Embryonic facial prominence (tissue), 1 donor: Measurements from ENCODE around the gene QRFP.

Source experiments
- DNase-seq: peaks from one replicate; pipeline ENCODE4 v3.0.0-alpha.2; 2016; ENCODE audit errors: extremely low spot score

Gene QRFP

GRCh38 chr9:130933114-130934046 is 36.8 kb upstream of the QRFP start:
- no peak for DNase-seq

- no peak for DNase-seq
Observed at GRCh38 chr9:130932255-130933079, 35.9 kb upstream of the QRFP start.

- DNase-seq = no peak
Observed at GRCh38 chr9:130931508-130932254, 35.1 kb upstream of the QRFP start.

- DNase-seq = no peak
Observed at GRCh38 chr9:130930804-130931349, 34.3 kb upstream of the QRFP start.

GRCh38 chr9:130930132-130930803 is 33.7 kb upstream of the QRFP start:
- DNase-seq = no peak

GRCh38 chr9:130929571-130930038 is 33.0 kb upstream of the QRFP start:
- no peak for DNase-seq

GRCh38 chr9:130927995-130928900 is 31.6 kb upstream of the QRFP start:
- no peak for DNase-seq

- DNase-seq = no peak
Observed at GRCh38 chr9:130927338-130927737, 30.7 kb upstream of the QRFP start.

- no peak for DNase-seq
Observed at GRCh38 chr9:130925050-130925678, 28.6 kb upstream of the QRFP start.

- no peak for DNase-seq
Observed at GRCh38 chr9:130924448-130924788, 27.8 kb upstream of the QRFP start.

GRCh38 chr9:130923611-130924447 is 27.2 kb upstream of the QRFP start:
- DNase-seq = no peak

- DNase-seq = no peak
Observed at GRCh38 chr9:130922893-130923610, 26.4 kb upstream of the QRFP start.

GRCh38 chr9:130921989-130922892 is 25.6 kb upstream of the QRFP start:
- DNase-seq = no peak

- no peak for DNase-seq
Observed at GRCh38 chr9:130921300-130921988, 24.8 kb upstream of the QRFP start.

- no peak for DNase-seq
Observed at GRCh38 chr9:130920762-130921299, 24.2 kb upstream of the QRFP start.

GRCh38 chr9:130920233-130920632 is 23.6 kb upstream of the QRFP start:
- DNase-seq = no peak
